B cell (primary cell): ENCODE data around the gene UBE2J1. TPM values are rescaled to one million over a fixed set of nuclear protein-coding genes. Genes with fewer than 3 reads are reported as not detected.

Experiments used
- ATAC-seq: fragments of 200-7000 bp; cut with Tn5 transposase; one replicate; pipeline ENCODE4 v1.10.0; 2021; ENCODE audit warnings: low read depth, mild to moderate bottlenecking, moderate number of reproducible peaks, moderate library complexity
- CTCF ChIA-PET: fragments of 350-600 bp; sonication (Branson Sonifier 250); formaldehyde crosslinking; loops from one replicate; lab custom pipeline; 2021; ENCODE audit warnings: antibody characterized with exemption, inconsistent platforms; lab: Charles Lee
- POLR2A ChIA-PET: fragments of 350-600 bp; sonication (Branson Sonifier 250); formaldehyde crosslinking; loops from one replicate; lab custom pipeline; 2021; ENCODE audit warnings: antibody characterized with exemption; lab: Charles Lee
- DNase-seq: peaks from one replicate; pipeline ENCODE4 v3.0.0; 2013
- H2AFZ ChIP-seq: 2 replicates; pipeline ENCODE4 v1.6.1; 2012; ENCODE audit warnings: mild to moderate bottlenecking, low read depth, low read length; ENCODE audit not compliant: insufficient read depth, poor library complexity, severe bottlenecking
- H3K27ac ChIP-seq, 2 donors: 1 replicate in 1 of 2; 2 replicates in 1 of 2; pipeline ENCODE4 v1.5.1; 2012 to 2013; ENCODE audit warnings: low read length in 2 of 2, mild to moderate bottlenecking in 2 of 2, moderate library complexity in 1 of 2
- H3K27me3 ChIP-seq, 4 experiments: fragments of 200-600 bp in 1 of 4; sonication (generic) in 1 of 4; replicated peaks in 1 of 4; 1 replicate in 2 of 4; 2 replicates in 2 of 4; pipeline versions ENCODE4 v1.6.1 to v1.7.0; 2013 to 2016; ENCODE audit warnings: low read length in 3 of 4, mild to moderate bottlenecking in 2 of 4, mixed read lengths in 1 of 4, moderate library complexity in 1 of 4; ENCODE audit not compliant: insufficient read depth in 4 of 4, control insufficient read depth in 3 of 4; ENCODE audit errors: control extremely low read depth in 1 of 4
- H3K36me3 ChIP-seq, 2 experiments: replicated peaks in 1 of 2; 1 replicate in 1 of 2; 2 replicates in 1 of 2; pipeline versions ENCODE4 v1.6.1 to v1.7.1; 2013; ENCODE audit warnings: low read length in 1 of 2; ENCODE audit not compliant: insufficient read depth in 2 of 2, control insufficient read depth in 1 of 2; ENCODE audit errors: control extremely low read depth in 1 of 2, extremely low read depth in 1 of 2
- H3K4me1 ChIP-seq, 2 donors: fragments of 200-600 bp in 1 of 2; sonication (generic) in 1 of 2; 1 replicate in 1 of 2; 2 replicates in 1 of 2; pipeline versions ENCODE4 v1.5.1 to v1.6.1; 2013 to 2017; ENCODE audit warnings: low read length in 2 of 2; ENCODE audit not compliant: control insufficient read depth in 2 of 2, insufficient read depth in 2 of 2
- H3K4me2 ChIP-seq: replicated peaks from 2 replicates; pipeline ENCODE3; 2012; ENCODE audit warnings: mild to moderate bottlenecking, low read depth, low read length; ENCODE audit not compliant: poor library complexity, severe bottlenecking
- H3K4me3 ChIP-seq, 5 experiments: fragments of 200-600 bp in 1 of 5; sonication (generic) in 1 of 5; 1 replicate in 3 of 5; 2 replicates in 2 of 5; pipeline versions ENCODE4 v1.5.1 to v1.7.0; 2011 to 2016; ENCODE audit warnings: low read length in 4 of 5, mild to moderate bottlenecking in 4 of 5, low read depth in 2 of 5, control low read depth in 1 of 5, moderate library complexity in 1 of 5; ENCODE audit not compliant: insufficient read depth in 1 of 5; ENCODE audit errors: control extremely low read depth in 1 of 5, extremely low read depth in 1 of 5
- H3K79me2 ChIP-seq: fragments of 200-600 bp; sonication (generic); one replicate; pipeline ENCODE4 v1.6.0; 2016; ENCODE audit warnings: low read length; ENCODE audit not compliant: control insufficient read depth, insufficient read depth
- H3K9ac ChIP-seq: fragments of 200-600 bp; sonication (generic); 2 replicates; pipeline ENCODE4 v1.6.1; 2017; ENCODE audit warnings: mild to moderate bottlenecking, low read length, moderate library complexity
- H3K9me3 ChIP-seq, 3 donors: one replicate each; pipeline versions ENCODE4 v1.6.1 to v1.7.1; 2013; ENCODE audit warnings: low read length in 2 of 3; ENCODE audit not compliant: control insufficient read depth in 2 of 3, insufficient read depth in 1 of 3; ENCODE audit errors: control extremely low read depth in 1 of 3
- H4K20me1 ChIP-seq: 2 replicates; pipeline ENCODE4 v1.6.0; 2012; ENCODE audit warnings: mild to moderate bottlenecking, low read length; ENCODE audit not compliant: insufficient read depth, control insufficient read depth, poor library complexity, severe bottlenecking
- H3K27ac Mint-ChIP-seq: one replicate; pipeline ENCODE4 v1.8.0; 2021; ENCODE audit warnings: mixed read lengths
- H3K27me3 Mint-ChIP-seq: one replicate; pipeline ENCODE4 v1.8.0; 2021; ENCODE audit warnings: mixed read lengths
- H3K4me1 Mint-ChIP-seq: one replicate; pipeline ENCODE4 v1.8.0; 2021; ENCODE audit warnings: mixed read lengths
- H3K4me3 Mint-ChIP-seq: one replicate; pipeline ENCODE4 v1.8.0; 2021; ENCODE audit warnings: mixed read lengths
- H3K9me3 Mint-ChIP-seq: one replicate; pipeline ENCODE4 v1.8.0; 2022; ENCODE audit warnings: mixed read lengths; ENCODE audit not compliant: insufficient read depth
- EZH2 ChIP-seq: IDR thresholded peaks from 2 replicates; pipeline ENCODE4 v1.6.1; 2012; ENCODE audit warnings: borderline replicate concordance, low read depth, mild to moderate bottlenecking, moderate library complexity, low read length; ENCODE audit not compliant: insufficient read depth, poor library complexity, severe bottlenecking
- WGBS: methylation state at CpG from one replicate; pipeline ENCODE4 v1.1.5; 2013; ENCODE audit warnings: missing lambda C conversion rate; ENCODE audit not compliant: insufficient coverage; 5-methylcytosine and 5-hydroxymethylcytosine counted together
- intact Hi-C: fragments of 100-400 bp; cut with micrococcal nuclease; formaldehyde crosslinking; loops from one replicate; pipeline ENCODE4 v1.10.0; 2022
- polyA plus RNA-seq: library from polyadenylated mRNA; depleted of rRNA; stranded (reverse); fragments of >200 nt; gene quantifications from 2 replicates; pipeline ENCODE4 v1.2.3, GENCODE V29; 2012
- total RNA-seq, 2 donors: library from RNA; stranded (reverse); fragments of 120-200 nt in 1 of 2; gene quantifications; 1 replicate in 1 of 2; 2 replicates in 1 of 2; pipeline versions ENCODE4 v1.2.3 to v1.2.4, GENCODE V29; 2013 to 2022
- TF ChIP-seq, protein P1 (sequence below): fragments of 200-600 bp; IDR thresholded peaks from one replicate; pipeline ENCODE4 v1.8.0; 2022; ENCODE audit warnings: antibody characterized with exemption, mild to moderate bottlenecking

Gene UBE2J1
- total and polyA plus RNA-seq, 2 donors (not counting 1 experiment from before 2014, with no cell fraction given) = 31.1 to 55.6 TPM

DNA sequence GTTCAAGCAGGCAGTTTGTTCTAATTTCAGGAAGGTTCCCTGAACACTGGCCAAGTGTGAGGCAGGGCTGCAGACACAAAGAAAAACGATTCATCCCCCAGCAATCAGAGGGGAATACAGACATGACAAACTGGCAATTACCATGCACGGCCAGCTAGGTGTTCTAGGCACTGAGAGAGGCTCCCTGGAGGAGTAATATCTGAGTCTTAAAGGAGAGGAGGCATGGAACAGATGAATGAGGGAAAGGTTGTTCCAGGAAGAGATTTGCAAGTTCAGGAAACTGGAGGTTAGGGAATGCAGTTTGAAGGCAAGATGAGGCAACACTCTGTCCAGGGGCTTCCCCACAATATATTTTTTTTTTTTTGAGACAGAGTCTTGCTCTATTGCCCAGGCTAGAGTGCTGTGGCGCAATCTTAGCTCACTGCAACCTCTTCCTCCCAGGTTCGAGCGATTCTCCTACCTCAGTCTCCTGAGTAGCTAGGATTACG lies 48.4 kb upstream of the UBE2J1 start:
- Mint-ChIP-seq H3K4me1 (no peaks in the 10 kb centered on the region), H3K27me3 (peaks cover 9% of the 10 kb centered on the region), H3K4me3 (no peak overlapping the region), H3K9me3 (no peaks in the 10 kb centered on the region), H3K27ac (no peak overlapping the region)
- Histone ChIP-seq H3K27me3 (no peaks in the 10 kb centered on the region), H3K9me3 (no peaks in the 10 kb centered on the region), H3K4me3 (no peak overlapping the region), H4K20me1 (no peaks in the 10 kb centered on the region), H3K79me2 (no peaks in the 10 kb centered on the region), H3K4me1 (no peaks in the 10 kb centered on the region), H3K36me3 (no peaks in the 10 kb centered on the region), H2AFZ (no peak overlapping the region), H3K4me2 (no peak overlapping the region), H3K27ac (no peak overlapping the region), H3K9ac (no peak overlapping the region)
- DNase-seq (no peak), ATAC-seq (no peak)
- ChIA-PET POLR2A (no interaction called here), CTCF (interaction anchor here (0.8 to 1.4 kb wide), 3 partner anchors 25 to 29 kb away, joined by 3 read pairs; no protein-coding TSS in a partner anchor)
- WGBS = 100% methylated on average over 1 of the region's 6 CpGs
- no peak for TF ChIP-seq EZH2
- TF ChIP-seq, protein P1, sequence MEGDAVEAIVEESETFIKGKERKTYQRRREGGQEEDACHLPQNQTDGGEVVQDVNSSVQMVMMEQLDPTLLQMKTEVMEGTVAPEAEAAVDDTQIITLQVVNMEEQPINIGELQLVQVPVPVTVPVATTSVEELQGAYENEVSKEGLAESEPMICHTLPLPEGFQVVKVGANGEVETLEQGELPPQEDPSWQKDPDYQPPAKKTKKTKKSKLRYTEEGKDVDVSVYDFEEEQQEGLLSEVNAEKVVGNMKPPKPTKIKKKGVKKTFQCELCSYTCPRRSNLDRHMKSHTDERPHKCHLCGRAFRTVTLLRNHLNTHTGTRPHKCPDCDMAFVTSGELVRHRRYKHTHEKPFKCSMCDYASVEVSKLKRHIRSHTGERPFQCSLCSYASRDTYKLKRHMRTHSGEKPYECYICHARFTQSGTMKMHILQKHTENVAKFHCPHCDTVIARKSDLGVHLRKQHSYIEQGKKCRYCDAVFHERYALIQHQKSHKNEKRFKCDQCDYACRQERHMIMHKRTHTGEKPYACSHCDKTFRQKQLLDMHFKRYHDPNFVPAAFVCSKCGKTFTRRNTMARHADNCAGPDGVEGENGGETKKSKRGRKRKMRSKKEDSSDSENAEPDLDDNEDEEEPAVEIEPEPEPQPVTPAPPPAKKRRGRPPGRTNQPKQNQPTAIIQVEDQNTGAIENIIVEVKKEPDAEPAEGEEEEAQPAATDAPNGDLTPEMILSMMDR = no peak
- intact Hi-C loops = no loop called here

GRCh38 chr6:89400050-89400449 lies 47.5 kb upstream of the UBE2J1 start:
- TF ChIP-seq, protein P1 = no peak
- TF ChIP-seq EZH2 = no peak
- Histone ChIP-seq H3K27ac (no peak overlapping the region), H3K4me1 (no peaks in the 10 kb centered on the region), H3K4me3 (no peak overlapping the region), H2AFZ (no peak overlapping the region), H3K79me2 (no peaks in the 10 kb centered on the region), H3K27me3 (no peaks in the 10 kb centered on the region), H3K9ac (no peak overlapping the region), H3K9me3 (no peaks in the 10 kb centered on the region), H3K4me2 (no peak overlapping the region), H4K20me1 (no peaks in the 10 kb centered on the region), H3K36me3 (no peaks in the 10 kb centered on the region)
- peaks cover 4% of the 10 kb centered on the region for H3K27me3 Mint-ChIP-seq
- DNase-seq = no peak
- ChIA-PET POLR2A (no interaction called here), CTCF (interaction anchor here (0.8 to 1.3 kb wide), 2 partner anchors 27 to 28 kb away, joined by 3 read pairs; no protein-coding TSS in a partner anchor)
- intact Hi-C loops = no loop called here
- H3K4me1 Mint-ChIP-seq = no peaks in the 10 kb centered on the region
- H3K9me3 Mint-ChIP-seq = no peaks in the 10 kb centered on the region
- ATAC-seq = no peak
- no peak overlapping the region for H3K4me3 Mint-ChIP-seq
- WGBS = 100% methylated on average over 2 of the region's 3 CpGs
- H3K27ac Mint-ChIP-seq = no peak overlapping the region
